GM12864 (cell line): ENCODE data around the gene KCNT1.

Experiments
- DNase-seq: peaks from one replicate; pipeline ENCODE4 v3.0.0-alpha.2; 2011; ENCODE audit warnings: low read depth
- H3K4me3 ChIP-seq: 2 replicates; pipeline ENCODE4 v1.5.1; 2011; ENCODE audit warnings: mild to moderate bottlenecking, low read depth, low read length, control low read depth
- TF ChIP-seq, protein P1 (sequence below): IDR thresholded peaks from 2 replicates; pipeline ENCODE4 v1.5.1; 2011; ENCODE audit warnings: low read depth, mild to moderate bottlenecking, moderate library complexity, low read length, control low read depth, inconsistent platforms; ENCODE audit errors: missing control alignments

The KCNT1 gene

GRCh38 chr9:135739271-135740220 is 37.6 kb downstream of the KCNT1 start:
- DNase-seq, result no peak
- TF ChIP-seq, protein P1, sequence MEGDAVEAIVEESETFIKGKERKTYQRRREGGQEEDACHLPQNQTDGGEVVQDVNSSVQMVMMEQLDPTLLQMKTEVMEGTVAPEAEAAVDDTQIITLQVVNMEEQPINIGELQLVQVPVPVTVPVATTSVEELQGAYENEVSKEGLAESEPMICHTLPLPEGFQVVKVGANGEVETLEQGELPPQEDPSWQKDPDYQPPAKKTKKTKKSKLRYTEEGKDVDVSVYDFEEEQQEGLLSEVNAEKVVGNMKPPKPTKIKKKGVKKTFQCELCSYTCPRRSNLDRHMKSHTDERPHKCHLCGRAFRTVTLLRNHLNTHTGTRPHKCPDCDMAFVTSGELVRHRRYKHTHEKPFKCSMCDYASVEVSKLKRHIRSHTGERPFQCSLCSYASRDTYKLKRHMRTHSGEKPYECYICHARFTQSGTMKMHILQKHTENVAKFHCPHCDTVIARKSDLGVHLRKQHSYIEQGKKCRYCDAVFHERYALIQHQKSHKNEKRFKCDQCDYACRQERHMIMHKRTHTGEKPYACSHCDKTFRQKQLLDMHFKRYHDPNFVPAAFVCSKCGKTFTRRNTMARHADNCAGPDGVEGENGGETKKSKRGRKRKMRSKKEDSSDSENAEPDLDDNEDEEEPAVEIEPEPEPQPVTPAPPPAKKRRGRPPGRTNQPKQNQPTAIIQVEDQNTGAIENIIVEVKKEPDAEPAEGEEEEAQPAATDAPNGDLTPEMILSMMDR, result no peak
- H3K4me3 ChIP-seq, result no peak overlapping the region

GRCh38 chr9:135741276-135742219 is 39.6 kb downstream of the KCNT1 start:
- no peak for DNase-seq
- H3K4me3 ChIP-seq, result no peak overlapping the region

GRCh38 chr9:135743021-135743420 is 41.0 kb downstream of the KCNT1 start:
- no peak for DNase-seq
- H3K4me3 ChIP-seq, result no peak overlapping the region
- TF ChIP-seq, protein P1, result no peak

More at GRCh38 chr9:135741276-135742219, 39.6 kb downstream of the KCNT1 start:
- TF ChIP-seq, protein P1, result no peak

DNA sequence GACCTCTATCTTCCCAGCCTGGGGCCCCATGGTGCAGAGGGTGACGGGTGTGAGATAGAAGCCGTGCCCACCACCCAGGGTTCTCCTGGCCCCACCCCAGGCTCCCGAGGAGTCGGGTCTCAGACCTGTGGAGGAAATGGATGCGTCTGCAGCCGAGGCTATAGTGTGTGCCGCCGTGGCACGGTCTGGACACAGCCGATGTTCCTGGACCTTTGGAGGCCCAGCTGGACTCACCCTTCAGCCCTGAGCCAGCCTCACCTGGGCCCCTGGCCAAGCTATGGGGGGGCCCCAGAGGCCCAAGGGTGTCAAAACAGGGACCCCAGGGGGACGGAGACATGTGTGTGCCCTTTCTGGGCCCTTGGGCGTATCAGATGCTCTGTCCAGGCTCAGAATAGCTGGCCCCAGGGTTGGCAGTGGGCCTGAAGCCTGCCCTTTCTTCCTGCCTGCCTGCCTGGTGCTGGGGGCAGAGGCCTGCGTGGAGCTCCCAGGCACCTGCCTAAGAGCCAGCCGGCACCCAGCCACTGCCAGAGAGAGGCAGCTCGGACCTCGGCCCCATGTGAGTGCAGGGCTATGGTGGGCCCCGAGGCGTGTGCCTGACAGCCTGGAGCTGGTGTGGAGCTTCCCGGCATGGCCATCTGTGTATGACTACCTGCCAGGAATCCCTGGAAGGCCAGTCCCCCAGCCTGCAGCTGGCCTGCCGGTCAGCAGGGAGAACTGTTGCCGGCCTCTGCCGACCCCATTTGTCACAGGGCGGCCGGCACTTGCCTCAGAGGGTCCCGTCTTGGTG is 41.8 kb downstream of the KCNT1 start:
- TF ChIP-seq, protein P1, result no peak
- no peak overlapping the region for H3K4me3 ChIP-seq
- no peak for DNase-seq

DNA sequence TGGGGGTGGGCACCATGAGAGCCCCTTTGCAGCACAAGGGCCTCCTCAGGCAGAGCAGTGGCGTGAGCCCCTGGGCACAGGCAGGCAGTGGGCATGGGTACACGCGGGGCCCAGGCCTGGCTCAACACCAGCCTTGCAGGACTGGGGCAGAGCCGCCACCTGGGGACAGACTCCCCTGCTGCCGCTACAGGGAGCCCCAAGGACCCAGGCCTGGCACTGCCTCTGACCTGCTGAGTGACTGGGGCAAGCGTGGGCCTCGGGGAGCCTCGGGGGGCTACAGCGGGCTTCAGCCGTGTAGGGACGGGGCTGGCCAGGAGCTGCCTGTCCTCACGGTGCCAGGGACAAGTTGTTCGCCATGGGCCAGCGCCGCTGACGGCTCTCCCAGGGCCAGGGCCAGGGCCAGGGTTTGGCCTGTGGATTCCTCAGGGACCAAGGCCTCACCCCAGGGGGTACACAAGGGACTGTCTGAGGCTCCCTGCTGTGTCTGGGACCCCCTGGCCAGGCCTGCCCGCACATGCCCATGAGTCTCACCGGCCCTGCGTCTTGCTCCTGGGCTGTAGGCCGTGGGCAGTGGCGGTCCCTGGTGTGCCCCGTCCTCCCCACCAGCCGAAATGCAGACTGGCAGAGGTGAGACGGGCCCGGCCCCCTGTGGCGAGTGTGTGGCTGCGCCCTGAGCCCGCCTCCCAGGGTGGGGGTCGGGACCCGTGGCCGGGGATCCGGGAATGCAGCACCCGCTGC is 42.5 kb downstream of the KCNT1 start:
- H3K4me3 ChIP-seq, result no peak overlapping the region
- no peak for DNase-seq
- TF ChIP-seq, protein P1, result no peak

DNA sequence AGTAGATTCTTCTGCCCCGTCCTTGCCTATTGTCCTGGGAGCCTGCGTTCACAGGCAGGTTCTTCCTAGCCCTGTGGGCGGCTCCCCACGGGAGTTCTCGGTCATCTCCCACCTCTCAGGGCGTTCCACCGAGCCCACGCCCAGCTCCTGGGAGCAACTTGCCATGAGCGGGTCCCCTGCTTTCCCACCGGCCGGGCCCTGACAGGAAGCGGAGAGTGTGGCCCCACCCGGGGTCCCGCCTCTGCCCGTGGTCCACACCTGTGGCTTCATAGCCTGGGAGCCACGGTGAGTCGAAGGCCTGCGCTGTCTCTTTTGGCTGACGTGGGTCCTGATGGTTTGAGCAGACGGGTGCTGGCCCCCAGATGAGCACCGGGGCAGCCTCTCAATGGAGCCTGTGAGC is 43.2 kb downstream of the KCNT1 start:
- H3K4me3 ChIP-seq, result no peak overlapping the region
- DNase-seq, result no peak
- TF ChIP-seq, protein P1, result no peak
